RWPE2 (cell line): ENCODE measurements around the gene STK24.

Experiments used
- ATAC-seq: fragments of 200-7000 bp; cut with Tn5 transposase; 3 replicates; pipeline ENCODE4 v1.9.1; 2021; ENCODE audit warnings: low read depth
- DNase-seq: peaks from one replicate; pipeline ENCODE4 v3.0.0-alpha.2; 2020; ENCODE audit warnings: low spot score
- H3K27ac ChIP-seq: fragments of 450-650 bp; 2 replicates; pipeline ENCODE4 v1.5.1; 2017; ENCODE audit warnings: mild to moderate bottlenecking; ENCODE audit not compliant: poor library complexity, severe bottlenecking
- H3K27me3 ChIP-seq: fragments of 250-450 bp; sonication (Bioruptor Pico); 2 replicates; pipeline ENCODE4 v1.5.1; 2021; ENCODE audit warnings: mild to moderate bottlenecking, moderate library complexity; ENCODE audit not compliant: insufficient read depth, poor library complexity, severe bottlenecking
- H3K36me3 ChIP-seq: fragments of 250-450 bp; sonication (Bioruptor Pico); 2 replicates; pipeline ENCODE4 v1.5.1; 2020; ENCODE audit warnings: low read depth, mild to moderate bottlenecking, moderate library complexity
- H3K4me1 ChIP-seq: fragments of 250-450 bp; sonication (Bioruptor Pico); 2 replicates; pipeline ENCODE4 v1.5.1; 2021; ENCODE audit warnings: mild to moderate bottlenecking, moderate library complexity; ENCODE audit not compliant: insufficient read depth, poor library complexity, severe bottlenecking
- H3K4me3 ChIP-seq: fragments of 250-450 bp; sonication (Bioruptor Pico); 2 replicates; pipeline ENCODE4 v1.5.1; 2021; ENCODE audit warnings: mild to moderate bottlenecking, moderate library complexity; ENCODE audit not compliant: severe bottlenecking
- H3K9me3 ChIP-seq: fragments of 250-450 bp; sonication (Bioruptor Pico); 2 replicates; pipeline ENCODE4 v1.5.1; 2021; ENCODE audit warnings: mild to moderate bottlenecking, moderate library complexity; ENCODE audit not compliant: severe bottlenecking
- CTCF ChIP-seq: fragments of 450-650 bp; IDR thresholded peaks from one replicate; pipeline ENCODE4 v1.5.1; 2017; ENCODE audit warnings: mild to moderate bottlenecking, moderate library complexity; ENCODE audit not compliant: poor library complexity, severe bottlenecking

The STK24 gene

GRCh38 chr13:98576200-98576945 lies 534 bp downstream of the STK24 start:
- no peak for TF ChIP-seq CTCF
- Histone ChIP-seq H3K36me3 (peaks cover 11% of the 10 kb centered on the region), H3K4me3 (peak overlapping the region; percentile 66), H3K27ac (peak overlapping the region; percentile 92), H3K4me1 (peaks cover 38% of the 10 kb centered on the region), H3K9me3 (no peaks in the 10 kb centered on the region), H3K27me3 (no peaks in the 10 kb centered on the region)
- ATAC-seq (peak; percentile 60), DNase-seq (no peak)

- Histone ChIP-seq H3K27me3 (no peaks in the 10 kb centered on the region), H3K27ac (peak overlapping the region; percentile 92), H3K4me3 (peak overlapping the region; percentile 66), H3K9me3 (no peaks in the 10 kb centered on the region), H3K36me3 (peaks cover 11% of the 10 kb centered on the region), H3K4me1 (peaks cover 40% of the 10 kb centered on the region)
- no peak for ATAC-seq
- TF ChIP-seq CTCF, result no peak
- DNase-seq, result no peak
Measured at GRCh38 chr13:98575904-98576199, 1.1 kb downstream of the STK24 start.

DNA sequence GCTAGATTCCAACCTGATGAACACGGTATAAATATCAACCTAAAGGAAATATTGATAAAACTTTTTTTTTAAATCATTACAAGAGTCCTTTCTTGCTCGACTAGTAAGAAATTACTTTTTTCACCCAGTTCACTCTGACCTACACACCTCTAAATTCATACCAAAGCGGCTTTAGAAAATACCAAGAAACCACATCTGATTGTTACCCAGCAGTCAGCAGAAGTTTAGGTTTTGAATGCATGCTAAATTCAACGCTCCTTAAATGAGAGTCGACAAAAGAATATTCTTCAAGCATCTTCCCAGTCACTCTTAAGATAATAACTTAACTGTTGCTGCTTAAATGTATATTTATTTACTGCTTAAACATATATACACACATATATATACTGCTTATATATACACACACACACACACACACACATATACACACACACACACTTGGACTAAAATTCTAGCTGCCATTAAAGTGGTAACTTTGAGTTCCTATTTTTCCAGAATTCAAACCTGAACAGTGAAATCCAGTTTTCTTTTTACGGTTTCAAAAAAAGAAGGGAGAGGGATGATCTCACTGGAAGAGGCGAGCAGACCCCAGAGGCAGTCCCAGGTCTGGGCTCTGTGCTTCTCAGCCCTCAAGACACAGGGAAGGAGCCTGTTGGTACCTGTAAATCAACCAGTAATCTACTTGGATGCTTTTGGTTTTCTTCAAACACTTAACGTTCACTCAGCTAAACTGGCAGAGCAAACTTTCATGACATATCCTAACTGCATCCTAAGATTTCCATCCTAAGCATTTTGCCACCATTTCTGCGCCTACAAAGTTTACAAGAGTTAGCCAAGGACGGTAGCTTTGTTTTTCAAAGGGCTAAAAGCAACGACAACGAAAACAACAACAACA lies 1.7 kb downstream of the STK24 start:
- Histone ChIP-seq H3K4me1 (peaks cover 45% of the 10 kb centered on the region), H3K27ac (peak overlapping the region; percentile 92), H3K36me3 (peaks cover 11% of the 10 kb centered on the region), H3K9me3 (no peaks in the 10 kb centered on the region), H3K27me3 (no peaks in the 10 kb centered on the region), H3K4me3 (peak overlapping the region; percentile 66)
- no peak for ATAC-seq
- DNase-seq, result no peak
- no peak for TF ChIP-seq CTCF

GRCh38 chr13:98571955-98572662 lies 4.8 kb downstream of the STK24 start:
- no peak for DNase-seq
- Histone ChIP-seq H3K4me1 (peaks cover 54% of the 10 kb centered on the region), H3K36me3 (peaks cover 11% of the 10 kb centered on the region), H3K4me3 (no peak overlapping the region), H3K9me3 (no peaks in the 10 kb centered on the region), H3K27me3 (no peaks in the 10 kb centered on the region), H3K27ac (peak overlapping the region; percentile 92)
- peak; percentile 8 for ATAC-seq
- no peak for TF ChIP-seq CTCF
